ENCODE data around the gene TNNC2. TPM values are rescaled to one million over a fixed set of nuclear protein-coding genes. Genes with fewer than 3 reads are reported as not detected.
A peak's percentile ranks its signal among the peaks of the same experiment; 100 is the strongest.

The TNNC2 gene
- total RNA-seq, 1 experiment from 2014 or later: 0.42 TPM

DNA sequence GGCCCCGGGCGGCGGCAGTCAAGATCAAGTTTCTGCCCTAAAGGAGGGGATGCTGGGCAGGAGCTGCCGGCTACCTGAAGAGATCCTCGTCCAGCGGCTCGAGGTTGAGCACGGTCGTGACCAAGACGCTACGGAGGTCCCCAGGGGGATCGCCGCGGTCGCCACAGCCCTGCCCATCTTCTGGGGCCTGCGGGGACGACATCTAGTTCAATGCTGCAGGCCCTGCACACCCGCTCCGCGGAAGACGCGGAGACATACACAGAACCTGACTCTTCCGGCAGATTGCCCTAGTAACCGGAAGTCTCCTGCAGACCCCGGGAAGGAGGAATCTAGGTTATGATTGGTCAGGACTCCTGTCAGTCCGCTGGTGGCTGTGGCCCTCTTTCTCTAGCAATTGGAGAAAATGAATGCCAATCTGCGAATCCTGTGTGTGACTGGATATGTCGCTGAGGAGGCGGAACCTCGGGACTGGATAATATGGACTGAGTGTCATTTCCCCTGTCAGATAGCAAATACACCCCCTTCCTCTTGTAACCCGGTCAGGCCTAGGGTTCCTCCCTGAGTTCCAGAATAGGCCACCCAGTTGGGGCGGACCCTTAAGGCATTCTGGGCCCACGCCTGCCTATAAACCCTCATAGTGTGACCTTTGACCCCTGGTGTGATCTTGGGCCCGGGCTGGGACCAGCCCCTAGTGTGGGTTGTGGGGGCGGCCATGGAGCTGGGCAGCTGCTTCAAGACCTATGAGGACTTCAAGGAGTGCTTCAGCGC is 30.2 kb upstream of the TNNC2 start, which contains the start of the genes ACOT8 and ZSWIM3:
Gene ACOT8, minus strand, starts transcription at position 279 of the 768 bp plus-strand sequence. Its CDS starts 77 bp downstream, at position 202.
Gene ZSWIM3, plus strand, starts transcription at position 501 of the 768 bp plus-strand sequence. Its CDS starts 212 bp downstream, at position 713.
- H3K36me3 ChIP-seq (replicated peaks; ENCODE audit: control insufficient read depth, insufficient read depth, low read length): no peaks in the 10 kb centered on the region
- peak within 1 kb of the TSS; percentile 84 for H3K4me3 ChIP-seq (ENCODE audit: insufficient read depth, low read depth, low read length)
- H3K27me3 ChIP-seq (ENCODE audit: control insufficient read depth, insufficient read depth, low read length): no peaks in the 10 kb centered on the region
- peak; percentile 100 for DNase-seq

GRCh38 chr20:45853484-45853883 is 26.4 kb upstream of the TNNC2 start:
- H3K36me3 ChIP-seq (replicated peaks; ENCODE audit: control insufficient read depth, insufficient read depth, low read length): no peaks in the 10 kb centered on the region; the same call in 1 of the 2 replicates
- H3K4me3 ChIP-seq (ENCODE audit: insufficient read depth, low read depth, low read length): no peak overlapping the region
- DNase-seq: peak; percentile 63
- H3K27me3 ChIP-seq (ENCODE audit: control insufficient read depth, insufficient read depth, low read length): no peaks in the 10 kb centered on the region

GRCh38 chr20:45852326-45852725 is 25.2 kb upstream of the TNNC2 start:
- Histone ChIP-seq H3K4me3 (ENCODE audit: insufficient read depth, low read depth, low read length) (no peak overlapping the region), H3K27me3 (ENCODE audit: control insufficient read depth, insufficient read depth, low read length) (no peaks in the 10 kb centered on the region), H3K36me3 (replicated peaks; ENCODE audit: control insufficient read depth, insufficient read depth, low read length) (peaks cover 2% of the 10 kb centered on the region)
- no peak for DNase-seq

DNA sequence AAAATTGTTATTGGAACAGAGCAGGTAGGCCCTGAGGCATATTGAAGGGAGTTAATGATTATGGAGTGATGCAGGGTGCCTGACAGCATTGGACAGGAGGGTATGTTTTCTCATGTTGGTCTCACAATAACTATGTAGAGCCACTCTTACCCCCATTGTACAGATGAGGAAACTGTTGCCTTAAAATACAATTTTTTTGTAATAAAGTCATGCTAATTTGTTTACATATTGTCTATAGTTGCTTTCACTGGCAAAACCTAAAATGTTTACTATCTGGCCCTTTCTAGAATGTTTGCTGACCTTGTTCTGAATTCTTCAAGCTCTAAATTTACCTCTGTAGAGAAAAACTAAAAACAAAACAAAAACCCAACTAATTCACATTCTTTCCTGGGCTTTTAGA is 24.4 kb upstream of the TNNC2 start:
- Histone ChIP-seq H3K36me3 (replicated peaks; ENCODE audit: control insufficient read depth, insufficient read depth, low read length) (peaks cover 2% of the 10 kb centered on the region), H3K4me3 (ENCODE audit: insufficient read depth, low read depth, low read length) (no peak overlapping the region), H3K27me3 (ENCODE audit: control insufficient read depth, insufficient read depth, low read length) (no peaks in the 10 kb centered on the region)
- DNase-seq: no peak

- Histone ChIP-seq H3K36me3 (replicated peaks; ENCODE audit: control insufficient read depth, insufficient read depth, low read length) (peaks cover 2% of the 10 kb centered on the region), H3K4me3 (ENCODE audit: insufficient read depth, low read depth, low read length) (no peak overlapping the region)
- DNase-seq: no peak
These were observed 23.8 kb upstream of the TNNC2 start for GRCh38 chr20:45850926-45851325.

DNA sequence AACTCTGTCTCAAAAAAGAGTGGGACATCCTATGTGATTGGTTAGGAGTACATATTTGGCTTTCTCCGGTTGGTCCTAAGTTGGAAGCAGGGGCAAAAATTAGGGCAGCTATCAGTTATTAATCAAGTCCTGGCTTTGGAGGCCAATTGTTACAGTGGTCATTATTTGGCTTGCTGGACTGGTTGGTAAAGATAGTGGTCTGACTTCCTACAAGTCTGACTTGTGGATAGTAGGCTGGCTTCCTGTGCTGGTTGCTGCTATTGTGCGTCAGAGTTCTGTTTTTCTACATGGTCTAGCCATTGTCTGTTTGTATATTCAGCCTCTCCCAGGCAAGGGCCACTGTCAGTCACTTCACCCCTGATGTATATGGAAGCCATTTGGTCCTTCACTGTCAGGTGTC is 23.1 kb upstream of the TNNC2 start:
- DNase-seq: no peak
- Histone ChIP-seq H3K4me3 (ENCODE audit: insufficient read depth, low read depth, low read length) (no peak overlapping the region), H3K27me3 (ENCODE audit: control insufficient read depth, insufficient read depth, low read length) (no peaks in the 10 kb centered on the region), H3K36me3 (replicated peaks; ENCODE audit: control insufficient read depth, insufficient read depth, low read length) (peaks cover 2% of the 10 kb centered on the region)

More at GRCh38 chr20:45850926-45851325, 23.8 kb upstream of the TNNC2 start:
- no peaks in the 10 kb centered on the region for H3K27me3 ChIP-seq (ENCODE audit: control insufficient read depth, insufficient read depth, low read length)

DNA sequence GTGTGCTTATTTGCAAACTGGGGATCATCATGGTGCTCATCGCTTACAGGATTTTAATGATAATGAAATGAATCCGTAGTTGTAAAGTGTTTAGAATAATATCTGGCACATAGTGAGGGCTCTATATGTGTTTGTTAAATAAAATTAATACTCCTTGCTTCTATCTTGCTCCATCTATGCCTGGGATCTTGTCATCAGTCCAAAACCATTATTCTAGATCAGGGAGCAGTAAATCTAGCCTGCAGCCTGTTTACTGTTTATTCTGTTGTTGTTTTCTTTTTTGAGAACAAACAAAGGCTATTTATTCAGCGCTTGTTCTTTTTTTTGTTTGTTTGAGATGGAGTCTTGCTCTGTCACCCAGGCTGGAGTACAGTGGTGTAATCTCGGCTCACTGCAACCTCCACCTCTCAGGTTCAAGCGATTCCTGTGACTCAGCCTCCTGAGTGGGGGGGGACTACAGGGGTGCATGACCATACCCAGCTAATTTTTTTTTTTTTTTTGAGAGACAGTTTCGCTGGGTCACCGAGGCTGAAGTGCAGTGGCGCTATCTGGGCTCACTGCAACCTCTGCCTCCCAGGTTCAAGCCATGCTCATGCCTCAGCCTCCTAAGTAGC is 22.0 kb upstream of the TNNC2 start:
- peaks cover 3% of the 10 kb centered on the region for H3K36me3 ChIP-seq (replicated peaks; ENCODE audit: control insufficient read depth, insufficient read depth, low read length)
- H3K4me3 ChIP-seq (ENCODE audit: insufficient read depth, low read depth, low read length): no peak overlapping the region
- H3K27me3 ChIP-seq (ENCODE audit: control insufficient read depth, insufficient read depth, low read length): no peaks in the 10 kb centered on the region
- DNase-seq: no peak

GRCh38 chr20:45848421-45848820 is 21.3 kb upstream of the TNNC2 start:
- Histone ChIP-seq H3K36me3 (replicated peaks; ENCODE audit: control insufficient read depth, insufficient read depth, low read length) (peaks cover 9% of the 10 kb centered on the region), H3K27me3 (ENCODE audit: control insufficient read depth, insufficient read depth, low read length) (no peaks in the 10 kb centered on the region), H3K4me3 (ENCODE audit: insufficient read depth, low read depth, low read length) (no peak overlapping the region)
- DNase-seq: no peak

GRCh38 chr20:45845452-45845851 is 18.3 kb upstream of the TNNC2 start:
- no peak for DNase-seq
- H3K36me3 ChIP-seq (replicated peaks; ENCODE audit: control insufficient read depth, insufficient read depth, low read length): peaks cover 22% of the 10 kb centered on the region
- no peak overlapping the region for H3K4me3 ChIP-seq (ENCODE audit: insufficient read depth, low read depth, low read length)
- no peaks in the 10 kb centered on the region for H3K27me3 ChIP-seq (ENCODE audit: control insufficient read depth, insufficient read depth, low read length)

- Histone ChIP-seq H3K4me3 (ENCODE audit: insufficient read depth, low read depth, low read length) (no peak overlapping the region), H3K27me3 (ENCODE audit: control insufficient read depth, insufficient read depth, low read length) (no peaks in the 10 kb centered on the region), H3K36me3 (replicated peaks; ENCODE audit: control insufficient read depth, insufficient read depth, low read length) (peaks cover 22% of the 10 kb centered on the region)
- no peak for DNase-seq
These were observed 16.4 kb upstream of the TNNC2 start for GRCh38 chr20:45843506-45843905.

- peaks cover 19% of the 10 kb centered on the region for H3K36me3 ChIP-seq (replicated peaks; ENCODE audit: control insufficient read depth, insufficient read depth, low read length)
- H3K27me3 ChIP-seq (ENCODE audit: control insufficient read depth, insufficient read depth, low read length): no peaks in the 10 kb centered on the region
- no peak overlapping the region for H3K4me3 ChIP-seq (ENCODE audit: insufficient read depth, low read depth, low read length)
- no peak for DNase-seq
These were observed 15.2 kb upstream of the TNNC2 start for GRCh38 chr20:45842169-45842812.

GRCh38 chr20:45841407-45842129 is 14.5 kb upstream of the TNNC2 start:
- DNase-seq: no peak

DNA sequence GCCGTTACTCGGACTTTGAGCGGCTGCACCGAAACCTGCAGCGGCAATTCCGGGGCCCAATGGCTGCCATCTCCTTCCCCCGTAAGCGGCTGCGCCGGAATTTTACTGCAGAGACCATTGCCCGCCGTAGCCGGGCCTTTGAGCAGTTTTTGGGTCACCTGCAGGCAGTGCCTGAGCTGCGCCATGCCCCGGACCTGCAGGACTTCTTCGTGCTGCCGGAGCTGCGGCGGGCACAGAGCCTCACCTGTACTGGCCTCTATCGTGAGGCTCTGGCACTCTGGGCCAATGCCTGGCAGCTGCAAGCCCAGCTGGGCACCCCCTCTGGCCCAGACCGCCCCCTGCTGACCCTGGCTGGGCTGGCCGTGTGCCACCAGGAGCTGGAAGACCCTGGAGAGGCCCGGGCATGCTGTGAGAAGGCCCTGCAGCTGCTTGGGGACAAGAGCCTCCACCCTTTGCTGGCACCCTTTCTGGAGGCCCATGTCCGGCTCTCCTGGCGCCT is 13.6 kb upstream of the TNNC2 start:
- Histone ChIP-seq H3K4me3 (ENCODE audit: insufficient read depth, low read depth, low read length) (no peak overlapping the region), H3K36me3 (replicated peaks; ENCODE audit: control insufficient read depth, insufficient read depth, low read length) (peaks cover 23% of the 10 kb centered on the region), H3K27me3 (ENCODE audit: control insufficient read depth, insufficient read depth, low read length) (no peaks in the 10 kb centered on the region)
- no peak for DNase-seq

More at GRCh38 chr20:45841407-45842129, 14.5 kb upstream of the TNNC2 start:
- H3K4me3 ChIP-seq (ENCODE audit: insufficient read depth, low read depth, low read length): no peak overlapping the region
- peaks cover 23% of the 10 kb centered on the region for H3K36me3 ChIP-seq (replicated peaks; ENCODE audit: control insufficient read depth, insufficient read depth, low read length)
- H3K27me3 ChIP-seq (ENCODE audit: control insufficient read depth, insufficient read depth, low read length): no peaks in the 10 kb centered on the region

GRCh38 chr20:45836841-45837240 is 9.7 kb upstream of the TNNC2 start:
- no peak for DNase-seq

More at GRCh38 chr20:45836841-45837240, 9.7 kb upstream of the TNNC2 start:
- H3K27me3 ChIP-seq (ENCODE audit: control insufficient read depth, insufficient read depth, low read length): no peaks in the 10 kb centered on the region
- H3K36me3 ChIP-seq (replicated peaks; ENCODE audit: control insufficient read depth, insufficient read depth, low read length): peaks cover 13% of the 10 kb centered on the region
- H3K4me3 ChIP-seq (ENCODE audit: insufficient read depth, low read depth, low read length): no peak overlapping the region

Measured in H7 (cell line).